Tibial artery (tissue), 4 donors: ENCODE results near the gene NFAT5.

Experiments used
- DNase-seq, 2 donors: peaks; one replicate each; pipeline ENCODE4 v3.0.0-alpha.2; 2019
- H3K27ac ChIP-seq, 2 donors: fragments of 200-600 bp; sonication (generic) in 1 of 2; 1 replicate in 1 of 2; 2 replicates in 1 of 2; pipeline ENCODE4 v1.5.1; 2018 to 2019; ENCODE audit warnings: mild to moderate bottlenecking in 1 of 2
- H3K27me3 ChIP-seq, 2 donors: fragments of 200-600 bp; sonication (generic) in 1 of 2; one replicate each; pipeline versions ENCODE4 v1.5.1 to v1.6.0; 2016 to 2019
- H3K36me3 ChIP-seq, 3 donors: fragments of 200-600 bp; sonication (generic) in 2 of 3; one replicate each; pipeline ENCODE4 v1.5.1; 2016 to 2019; ENCODE audit warnings: mild to moderate bottlenecking in 2 of 3
- H3K4me1 ChIP-seq, 4 donors: fragments of 200-600 bp; sonication (generic) in 2 of 4; 1 replicate in 3 of 4; 2 replicates in 1 of 4; pipeline ENCODE4 v1.5.1; 2016 to 2019
- H3K4me3 ChIP-seq, 2 donors: fragments of 200-600 bp; sonication (generic) in 1 of 2; 1 replicate in 1 of 2; 2 replicates in 1 of 2; pipeline ENCODE4 v1.5.1; 2018 to 2019; ENCODE audit warnings: mild to moderate bottlenecking in 2 of 2
- H3K9me3 ChIP-seq, 3 donors: fragments of 200-600 bp; sonication (generic) in 1 of 3; one replicate each; pipeline ENCODE4 v1.5.1; 2016 to 2019
- intact Hi-C: fragments of 100-400 bp; cut with DNase I; formaldehyde crosslinking; loops from one replicate; pipeline ENCODE4 v1.15.0; 2023; ENCODE audit warnings: low total_unique reads
- TF ChIP-seq, protein P1 (sequence below), 2 experiments: fragments of 200-600 bp in 1 of 2; fragments of 450-650 bp in 1 of 2; IDR thresholded peaks; one replicate each; pipeline ENCODE4 v1.5.1; 2017 to 2019; ENCODE audit warnings: antibody characterized with exemption in 2 of 2, mild to moderate bottlenecking in 1 of 2, moderate library complexity in 1 of 2

The NFAT5 gene

GRCh38 chr16:69595127-69596036, 29.6 kb downstream of the NFAT5 start:
- no peak overlapping the region for H3K27ac ChIP-seq
- peaks cover 0 to 23% (median 7%) of the 10 kb centered on the region in 4 donors for H3K4me1 ChIP-seq
- DNase-seq: no peak
- H3K36me3 ChIP-seq: no peaks in the 10 kb centered on the region
- TF ChIP-seq, protein P1, sequence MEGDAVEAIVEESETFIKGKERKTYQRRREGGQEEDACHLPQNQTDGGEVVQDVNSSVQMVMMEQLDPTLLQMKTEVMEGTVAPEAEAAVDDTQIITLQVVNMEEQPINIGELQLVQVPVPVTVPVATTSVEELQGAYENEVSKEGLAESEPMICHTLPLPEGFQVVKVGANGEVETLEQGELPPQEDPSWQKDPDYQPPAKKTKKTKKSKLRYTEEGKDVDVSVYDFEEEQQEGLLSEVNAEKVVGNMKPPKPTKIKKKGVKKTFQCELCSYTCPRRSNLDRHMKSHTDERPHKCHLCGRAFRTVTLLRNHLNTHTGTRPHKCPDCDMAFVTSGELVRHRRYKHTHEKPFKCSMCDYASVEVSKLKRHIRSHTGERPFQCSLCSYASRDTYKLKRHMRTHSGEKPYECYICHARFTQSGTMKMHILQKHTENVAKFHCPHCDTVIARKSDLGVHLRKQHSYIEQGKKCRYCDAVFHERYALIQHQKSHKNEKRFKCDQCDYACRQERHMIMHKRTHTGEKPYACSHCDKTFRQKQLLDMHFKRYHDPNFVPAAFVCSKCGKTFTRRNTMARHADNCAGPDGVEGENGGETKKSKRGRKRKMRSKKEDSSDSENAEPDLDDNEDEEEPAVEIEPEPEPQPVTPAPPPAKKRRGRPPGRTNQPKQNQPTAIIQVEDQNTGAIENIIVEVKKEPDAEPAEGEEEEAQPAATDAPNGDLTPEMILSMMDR (IDR thresholded peaks at IDR 0.05): no peak
- H3K9me3 ChIP-seq: no peaks in the 10 kb centered on the region
- H3K4me3 ChIP-seq: no peak overlapping the region
- no peaks in the 10 kb centered on the region for H3K27me3 ChIP-seq
- intact Hi-C loops: no loop called here

GRCh38 chr16:69596801-69597200, 31.0 kb downstream of the NFAT5 start:
- Histone ChIP-seq H3K4me3 (no peak overlapping the region), H3K9me3 (no peaks in the 10 kb centered on the region), H3K36me3 (no peaks in the 10 kb centered on the region), H3K27me3 (no peaks in the 10 kb centered on the region), H3K27ac (no peak overlapping the region), H3K4me1 (peaks cover 0 to 23% (median 5%) of the 10 kb centered on the region in 4 donors)
- no peak for DNase-seq
- intact Hi-C loops: no loop called here
- TF ChIP-seq, protein P1 (IDR thresholded peaks at IDR 0.05): no peak

DNA sequence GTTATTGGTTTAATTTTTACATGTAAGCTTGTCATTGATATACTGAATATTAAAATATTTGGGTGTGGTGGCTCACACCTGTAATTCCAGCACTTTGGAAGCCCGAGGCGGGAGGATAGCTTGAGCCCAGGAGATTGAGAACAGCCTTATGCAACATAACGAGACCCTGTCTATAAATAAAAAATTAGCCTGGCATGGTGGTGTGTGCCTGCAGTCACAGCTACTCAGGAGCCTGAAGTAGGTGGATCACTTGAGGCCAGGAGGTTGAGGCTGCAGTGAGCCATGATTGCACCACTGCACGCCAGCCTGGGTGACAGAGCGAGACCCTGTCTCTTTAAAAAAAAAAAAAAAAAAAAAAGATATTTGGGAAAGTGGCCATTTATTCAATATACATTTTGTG, 32.3 kb downstream of the NFAT5 start:
- Histone ChIP-seq H3K4me1 (peaks cover 0 to 23% (median 5%) of the 10 kb centered on the region in 4 donors), H3K36me3 (no peaks in the 10 kb centered on the region), H3K9me3 (no peaks in the 10 kb centered on the region), H3K27ac (no peak overlapping the region), H3K27me3 (no peaks in the 10 kb centered on the region), H3K4me3 (no peak overlapping the region)
- intact Hi-C loops: no loop called here
- TF ChIP-seq, protein P1 (IDR thresholded peaks at IDR 0.05): no peak
- no peak for DNase-seq

DNA sequence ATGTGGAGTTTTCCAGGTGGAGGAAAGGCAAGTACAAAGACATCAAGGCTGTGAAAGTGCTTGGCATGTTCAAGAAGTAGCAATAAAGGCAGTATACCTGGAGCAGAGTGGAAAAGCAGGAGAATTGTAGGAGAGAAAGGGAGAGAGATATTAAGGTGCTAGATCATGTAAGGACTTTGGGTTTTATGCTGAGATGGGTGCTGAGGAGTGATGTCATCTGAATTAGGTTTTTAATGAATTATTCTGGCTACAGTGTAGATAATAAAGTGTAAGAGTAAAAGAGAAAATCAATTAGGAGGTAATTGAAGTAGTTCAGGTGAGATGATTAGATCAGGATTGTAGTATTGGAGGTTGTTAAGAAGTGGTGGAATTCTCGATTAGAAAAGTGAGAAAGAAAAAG, 34.0 kb downstream of the NFAT5 start:
- no peaks in the 10 kb centered on the region for H3K27me3 ChIP-seq
- no peak overlapping the region for H3K4me3 ChIP-seq
- H3K4me1 ChIP-seq: peaks cover 0 to 18% (median 9%) of the 10 kb centered on the region in 4 donors
- TF ChIP-seq, protein P1 (IDR thresholded peaks at IDR 0.05): no peak
- no peak for DNase-seq
- H3K9me3 ChIP-seq: no peaks in the 10 kb centered on the region
- intact Hi-C loops: no loop called here
- H3K36me3 ChIP-seq: no peaks in the 10 kb centered on the region
- no peak overlapping the region for H3K27ac ChIP-seq

DNA sequence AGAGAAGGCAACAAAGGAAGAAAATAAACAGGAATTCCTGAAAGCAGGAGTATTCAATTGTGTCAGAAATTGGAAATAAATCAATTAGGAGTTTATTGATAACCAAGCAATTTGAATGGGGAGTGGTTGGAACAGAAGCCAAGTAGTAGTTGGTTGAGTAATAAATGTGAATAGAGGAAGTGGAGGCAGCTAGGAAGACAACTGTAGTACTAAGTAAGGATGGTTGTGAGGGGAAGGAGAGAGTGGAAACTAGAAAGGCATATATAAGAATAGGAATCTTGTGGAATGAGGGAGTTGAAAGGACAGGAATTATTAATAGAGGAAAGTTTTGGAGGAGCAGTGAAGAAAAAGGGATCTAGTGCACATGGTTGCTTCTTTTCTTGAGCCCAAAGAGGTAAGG, 34.4 kb downstream of the NFAT5 start:
- DNase-seq: no peak
- intact Hi-C loops: no loop called here
- H3K27ac ChIP-seq: no peak overlapping the region
- H3K4me3 ChIP-seq: no peak overlapping the region
- TF ChIP-seq, protein P1 (IDR thresholded peaks at IDR 0.05): no peak
- H3K9me3 ChIP-seq: no peaks in the 10 kb centered on the region
- no peaks in the 10 kb centered on the region for H3K27me3 ChIP-seq
- H3K4me1 ChIP-seq: peaks cover 0 to 18% (median 6%) of the 10 kb centered on the region in 4 donors
- H3K36me3 ChIP-seq: no peaks in the 10 kb centered on the region
